WTC11 (cell line): ENCODE data around the gene OSCP1.

Source experiments
- CTCF ChIP-seq: fragments of 200-600 bp; IDR thresholded peaks from 2 replicates; pipeline ENCODE4 v1.8.0; 2022; ENCODE audit warnings: antibody characterized with exemption
- ELF4 ChIP-seq: sonication (generic); formaldehyde crosslinking; IDR thresholded peaks from 2 replicates; pipeline ENCODE4 v1.8.1; 2022; ENCODE audit warnings: low read depth, mild to moderate bottlenecking, moderate library complexity, missing genetic modification reagents
- ESRRA ChIP-seq: sonication (generic); formaldehyde crosslinking; IDR thresholded peaks from 2 replicates; pipeline ENCODE4 v1.8.1; 2022; ENCODE audit warnings: mild to moderate bottlenecking, missing genetic modification reagents, borderline replicate concordance
- NR2C2 ChIP-seq: sonication (generic); formaldehyde crosslinking; IDR thresholded peaks from 2 replicates; pipeline ENCODE4 v1.8.0; 2022; ENCODE audit warnings: mild to moderate bottlenecking, missing genetic modification reagents
- ZBTB43 ChIP-seq: sonication (generic); formaldehyde crosslinking; IDR thresholded peaks from 2 replicates; pipeline ENCODE4 v1.8.1; 2023; ENCODE audit warnings: mild to moderate bottlenecking, missing genetic modification reagents
- ZNF416 ChIP-seq: fragments of 250-450 bp; sonication (Bioruptor Pico); IDR thresholded peaks from 2 replicates; pipeline ENCODE4 v1.9.0; 2021; ENCODE audit warnings: mild to moderate bottlenecking, inconsistent platforms
- TF ChIP-seq, protein P1 (sequence below): sonication (generic); formaldehyde crosslinking; IDR thresholded peaks from 2 replicates; pipeline ENCODE4 v1.8.1; 2023; ENCODE audit warnings: mild to moderate bottlenecking, missing genetic modification reagents, borderline replicate concordance
- TF ChIP-seq, protein P2 (sequence below): sonication (generic); formaldehyde crosslinking; IDR thresholded peaks from 2 replicates; pipeline ENCODE4 v1.8.0; 2022; ENCODE audit warnings: mild to moderate bottlenecking, missing genetic modification reagents

- no peak for TF ChIP-seq ZNF416 (CRISPR knock-in tag)
- TF ChIP-seq CTCF, result no peak
- TF ChIP-seq ZBTB43 (CRISPR knock-in tag), result no peak
- no peak for TF ChIP-seq NR2C2 (CRISPR knock-in tag)
- TF ChIP-seq, protein P1, sequence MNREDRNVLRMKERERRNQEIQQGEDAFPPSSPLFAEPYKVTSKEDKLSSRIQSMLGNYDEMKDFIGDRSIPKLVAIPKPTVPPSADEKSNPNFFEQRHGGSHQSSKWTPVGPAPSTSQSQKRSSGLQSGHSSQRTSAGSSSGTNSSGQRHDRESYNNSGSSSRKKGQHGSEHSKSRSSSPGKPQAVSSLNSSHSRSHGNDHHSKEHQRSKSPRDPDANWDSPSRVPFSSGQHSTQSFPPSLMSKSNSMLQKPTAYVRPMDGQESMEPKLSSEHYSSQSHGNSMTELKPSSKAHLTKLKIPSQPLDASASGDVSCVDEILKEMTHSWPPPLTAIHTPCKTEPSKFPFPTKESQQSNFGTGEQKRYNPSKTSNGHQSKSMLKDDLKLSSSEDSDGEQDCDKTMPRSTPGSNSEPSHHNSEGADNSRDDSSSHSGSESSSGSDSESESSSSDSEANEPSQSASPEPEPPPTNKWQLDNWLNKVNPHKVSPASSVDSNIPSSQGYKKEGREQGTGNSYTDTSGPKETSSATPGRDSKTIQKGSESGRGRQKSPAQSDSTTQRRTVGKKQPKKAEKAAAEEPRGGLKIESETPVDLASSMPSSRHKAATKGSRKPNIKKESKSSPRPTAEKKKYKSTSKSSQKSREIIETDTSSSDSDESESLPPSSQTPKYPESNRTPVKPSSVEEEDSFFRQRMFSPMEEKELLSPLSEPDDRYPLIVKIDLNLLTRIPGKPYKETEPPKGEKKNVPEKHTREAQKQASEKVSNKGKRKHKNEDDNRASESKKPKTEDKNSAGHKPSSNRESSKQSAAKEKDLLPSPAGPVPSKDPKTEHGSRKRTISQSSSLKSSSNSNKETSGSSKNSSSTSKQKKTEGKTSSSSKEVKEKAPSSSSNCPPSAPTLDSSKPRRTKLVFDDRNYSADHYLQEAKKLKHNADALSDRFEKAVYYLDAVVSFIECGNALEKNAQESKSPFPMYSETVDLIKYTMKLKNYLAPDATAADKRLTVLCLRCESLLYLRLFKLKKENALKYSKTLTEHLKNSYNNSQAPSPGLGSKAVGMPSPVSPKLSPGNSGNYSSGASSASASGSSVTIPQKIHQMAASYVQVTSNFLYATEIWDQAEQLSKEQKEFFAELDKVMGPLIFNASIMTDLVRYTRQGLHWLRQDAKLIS (CRISPR knock-in tag), result no peak
- TF ChIP-seq, protein P2, sequence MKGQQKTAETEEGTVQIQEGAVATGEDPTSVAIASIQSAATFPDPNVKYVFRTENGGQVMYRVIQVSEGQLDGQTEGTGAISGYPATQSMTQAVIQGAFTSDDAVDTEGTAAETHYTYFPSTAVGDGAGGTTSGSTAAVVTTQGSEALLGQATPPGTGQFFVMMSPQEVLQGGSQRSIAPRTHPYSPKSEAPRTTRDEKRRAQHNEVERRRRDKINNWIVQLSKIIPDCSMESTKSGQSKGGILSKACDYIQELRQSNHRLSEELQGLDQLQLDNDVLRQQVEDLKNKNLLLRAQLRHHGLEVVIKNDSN, result no peak
- no peak for TF ChIP-seq ESRRA (CRISPR knock-in tag)
- TF ChIP-seq ELF4 (CRISPR knock-in tag), result no peak
These were observed 31.8 kb upstream of the OSCP1 start for GRCh38 chr1:36481771-36482723.
